SK-N-SH treated with all-trans-retinoic acid at 6 μM for 48 hours (cell line): Measurements from ENCODE around the gene CCDC8.

Experiments used
- ATAC-seq: fragments of 200-7000 bp; cut with Tn5 transposase; 3 replicates; pipeline ENCODE4 v1.9.1; 2020; ENCODE audit warnings: mild to moderate bottlenecking, moderate library complexity
- ARNTL ChIP-seq: fragments of 450-650 bp; formaldehyde crosslinking; IDR thresholded peaks from 2 replicates; pipeline ENCODE4 v1.5.0; 2020; ENCODE audit warnings: low read depth, mild to moderate bottlenecking, moderate library complexity, borderline replicate concordance
- BACH2 ChIP-seq: fragments of 250-450 bp; sonication (Bioruptor Pico); IDR thresholded peaks from 2 replicates; pipeline ENCODE4 v1.9.0; 2021; ENCODE audit warnings: mild to moderate bottlenecking, borderline replicate concordance
- CSDC2 ChIP-seq: fragments of 250-450 bp; sonication (Bioruptor Pico); IDR thresholded peaks from 2 replicates; pipeline ENCODE4 v1.5.0; 2020; ENCODE audit warnings: mild to moderate bottlenecking, moderate library complexity
- ESRRG ChIP-seq: fragments of 250-450 bp; sonication (Bioruptor Pico); IDR thresholded peaks from 2 replicates; pipeline ENCODE4 v1.6.1; 2021; ENCODE audit warnings: mild to moderate bottlenecking
- ISL1 ChIP-seq: fragments of 250-450 bp; sonication (Bioruptor Pico); IDR thresholded peaks from 2 replicates; pipeline ENCODE4 v2.1.2; 2022; ENCODE audit warnings: mild to moderate bottlenecking, moderate library complexity
- PPARA ChIP-seq: fragments of 250-450 bp; sonication (Bioruptor Pico); IDR thresholded peaks from 2 replicates; pipeline ENCODE4 v1.5.0; 2020; ENCODE audit warnings: mild to moderate bottlenecking, borderline replicate concordance
- RARB ChIP-seq: fragments of 250-450 bp; sonication (Bioruptor Pico); IDR thresholded peaks from 2 replicates; pipeline ENCODE4 v1.8.0; 2021; ENCODE audit warnings: mild to moderate bottlenecking, moderate library complexity
- SNAI2 ChIP-seq: fragments of 250-450 bp; sonication (Bioruptor Pico); IDR thresholded peaks from 2 replicates; pipeline ENCODE4 v1.5.0; 2020; ENCODE audit warnings: mild to moderate bottlenecking, moderate library complexity
- TCF4 ChIP-seq: fragments of 250-450 bp; sonication (Bioruptor Pico); IDR thresholded peaks from 2 replicates; pipeline ENCODE4 v1.8.0; 2021; ENCODE audit warnings: mild to moderate bottlenecking, moderate library complexity, borderline replicate concordance
- TOX ChIP-seq: fragments of 250-450 bp; sonication (Bioruptor Pico); IDR thresholded peaks from 2 replicates; pipeline ENCODE4 v1.8.0; 2021; ENCODE audit warnings: mild to moderate bottlenecking, moderate library complexity, borderline replicate concordance
- ZC3H10 ChIP-seq: fragments of 250-450 bp; sonication (Bioruptor Pico); IDR thresholded peaks from 2 replicates; pipeline ENCODE4 v1.5.1; 2021; ENCODE audit warnings: mild to moderate bottlenecking, moderate library complexity
- ZNF565 ChIP-seq: fragments of 450-650 bp; formaldehyde crosslinking; conservative IDR thresholded peaks from 2 replicates; pipeline ENCODE4 v1.5.0; 2020; ENCODE audit warnings: low read depth, mild to moderate bottlenecking, moderate library complexity
- ZNF70 ChIP-seq: fragments of 450-650 bp; formaldehyde crosslinking; IDR thresholded peaks from 2 replicates; pipeline ENCODE4 v1.5.0; 2020; ENCODE audit warnings: mild to moderate bottlenecking, moderate library complexity
- ZNF8 ChIP-seq: fragments of 450-650 bp; formaldehyde crosslinking; IDR thresholded peaks from 2 replicates; pipeline ENCODE4 v1.5.0; 2020; ENCODE audit warnings: mild to moderate bottlenecking, moderate library complexity
- TF ChIP-seq, protein P1 (sequence below): fragments of 250-450 bp; sonication (Bioruptor Pico); IDR thresholded peaks from 2 replicates; pipeline ENCODE4 v1.5.0; 2020; ENCODE audit warnings: mild to moderate bottlenecking, moderate library complexity
- TF ChIP-seq, protein P2 (sequence below): fragments of 250-450 bp; sonication (Bioruptor Pico); IDR thresholded peaks from 2 replicates; pipeline ENCODE4 v1.8.0; 2021; ENCODE audit warnings: low read depth, mild to moderate bottlenecking, moderate library complexity, borderline replicate concordance
- TF ChIP-seq, protein P3 (sequence below): fragments of 250-450 bp; sonication (Bioruptor Pico); IDR thresholded peaks from 2 replicates; pipeline ENCODE4 v1.5.1; 2021; ENCODE audit warnings: mild to moderate bottlenecking, moderate library complexity

CCDC8 gene

GRCh38 chr19:46460981-46461380 lies 47.6 kb upstream of the CCDC8 start:
- no peak for TF ChIP-seq ISL1 (CRISPR knock-in tag)
- TF ChIP-seq TOX (CRISPR knock-in tag) = no peak
- TF ChIP-seq ESRRG = no peak
- ATAC-seq = no peak

DNA sequence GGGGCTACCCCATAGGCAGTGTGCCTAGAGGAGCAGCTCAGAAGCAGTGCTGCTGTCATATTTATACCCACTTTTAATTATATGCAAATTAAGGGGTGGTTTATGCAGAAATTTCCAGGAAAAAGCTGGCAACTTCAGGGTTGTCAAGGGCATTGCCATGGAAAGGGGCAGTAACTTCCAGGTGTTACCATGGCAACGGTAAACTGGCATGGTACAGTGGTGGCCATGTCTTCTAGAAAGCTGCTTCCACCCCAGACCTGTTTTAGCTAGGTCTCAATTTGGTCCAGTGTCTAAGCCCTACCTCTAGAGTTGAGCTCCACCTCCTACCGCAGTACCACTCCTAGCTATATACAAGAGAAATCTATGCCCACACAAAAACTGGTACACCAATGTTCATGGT lies 46.7 kb upstream of the CCDC8 start:
- TF ChIP-seq ZC3H10 (CRISPR knock-in tag) (no peak), ZNF565 (CRISPR knock-in tag) (no peak), TOX (CRISPR knock-in tag) (no peak)
- no peak for ATAC-seq

DNA sequence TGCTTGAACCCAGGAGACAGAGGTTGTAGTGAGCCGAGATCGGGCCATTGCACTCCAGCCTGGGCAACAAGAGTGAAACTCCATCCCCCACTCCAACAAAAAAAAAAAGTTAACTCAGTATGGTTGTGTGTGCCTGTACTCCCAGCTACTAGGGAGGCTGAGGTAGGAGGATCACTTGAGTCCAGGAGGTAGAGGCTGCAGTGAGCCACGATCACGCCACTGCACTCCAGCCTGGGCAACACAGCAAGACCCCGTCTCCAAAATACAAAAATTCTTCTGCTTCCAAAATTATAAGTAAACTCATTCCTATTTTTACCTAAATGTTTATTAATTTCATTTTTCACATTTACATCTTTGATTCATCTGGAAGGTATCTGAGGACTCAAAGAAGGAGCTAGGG lies 43.6 kb upstream of the CCDC8 start:
- no peak for ATAC-seq
- no peak for TF ChIP-seq ZNF565 (CRISPR knock-in tag)
- TF ChIP-seq PPARA (CRISPR knock-in tag) = no peak
- no peak for TF ChIP-seq CSDC2 (CRISPR knock-in tag)
- TF ChIP-seq RARB = no peak
- TF ChIP-seq, protein P1, sequence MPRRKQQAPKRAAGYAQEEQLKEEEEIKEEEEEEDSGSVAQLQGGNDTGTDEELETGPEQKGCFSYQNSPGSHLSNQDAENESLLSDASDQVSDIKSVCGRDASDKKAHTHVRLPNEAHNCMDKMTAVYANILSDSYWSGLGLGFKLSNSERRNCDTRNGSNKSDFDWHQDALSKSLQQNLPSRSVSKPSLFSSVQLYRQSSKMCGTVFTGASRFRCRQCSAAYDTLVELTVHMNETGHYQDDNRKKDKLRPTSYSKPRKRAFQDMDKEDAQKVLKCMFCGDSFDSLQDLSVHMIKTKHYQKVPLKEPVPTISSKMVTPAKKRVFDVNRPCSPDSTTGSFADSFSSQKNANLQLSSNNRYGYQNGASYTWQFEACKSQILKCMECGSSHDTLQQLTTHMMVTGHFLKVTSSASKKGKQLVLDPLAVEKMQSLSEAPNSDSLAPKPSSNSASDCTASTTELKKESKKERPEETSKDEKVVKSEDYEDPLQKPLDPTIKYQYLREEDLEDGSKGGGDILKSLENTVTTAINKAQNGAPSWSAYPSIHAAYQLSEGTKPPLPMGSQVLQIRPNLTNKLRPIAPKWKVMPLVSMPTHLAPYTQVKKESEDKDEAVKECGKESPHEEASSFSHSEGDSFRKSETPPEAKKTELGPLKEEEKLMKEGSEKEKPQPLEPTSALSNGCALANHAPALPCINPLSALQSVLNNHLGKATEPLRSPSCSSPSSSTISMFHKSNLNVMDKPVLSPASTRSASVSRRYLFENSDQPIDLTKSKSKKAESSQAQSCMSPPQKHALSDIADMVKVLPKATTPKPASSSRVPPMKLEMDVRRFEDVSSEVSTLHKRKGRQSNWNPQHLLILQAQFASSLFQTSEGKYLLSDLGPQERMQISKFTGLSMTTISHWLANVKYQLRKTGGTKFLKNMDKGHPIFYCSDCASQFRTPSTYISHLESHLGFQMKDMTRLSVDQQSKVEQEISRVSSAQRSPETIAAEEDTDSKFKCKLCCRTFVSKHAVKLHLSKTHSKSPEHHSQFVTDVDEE (CRISPR knock-in tag) = no peak
- TF ChIP-seq ARNTL = no peak

DNA sequence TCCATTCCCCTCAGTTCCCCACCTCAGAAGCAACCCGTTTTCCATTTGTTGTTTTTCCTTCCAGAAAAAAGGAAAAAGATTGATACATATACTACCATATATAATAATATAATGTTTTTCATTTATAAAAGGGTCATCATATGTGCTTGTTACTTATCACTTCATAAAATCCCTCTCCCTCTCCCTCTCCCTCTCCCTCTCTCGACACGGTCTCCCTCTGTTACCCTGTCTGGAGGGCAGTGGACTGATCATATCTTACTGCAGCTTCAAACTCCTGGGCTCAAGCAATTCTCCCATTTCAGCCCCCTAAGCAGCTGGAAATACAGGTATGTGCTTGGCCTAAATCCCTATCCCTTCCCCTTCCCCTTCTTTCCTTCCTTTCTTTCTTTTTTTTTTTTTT lies 40.9 kb upstream of the CCDC8 start:
- ATAC-seq = no peak; the same call in 2 of the 3 replicates
- no peak for TF ChIP-seq ZNF8 (CRISPR knock-in tag)
- no peak for TF ChIP-seq TCF4 (CRISPR knock-in tag)

DNA sequence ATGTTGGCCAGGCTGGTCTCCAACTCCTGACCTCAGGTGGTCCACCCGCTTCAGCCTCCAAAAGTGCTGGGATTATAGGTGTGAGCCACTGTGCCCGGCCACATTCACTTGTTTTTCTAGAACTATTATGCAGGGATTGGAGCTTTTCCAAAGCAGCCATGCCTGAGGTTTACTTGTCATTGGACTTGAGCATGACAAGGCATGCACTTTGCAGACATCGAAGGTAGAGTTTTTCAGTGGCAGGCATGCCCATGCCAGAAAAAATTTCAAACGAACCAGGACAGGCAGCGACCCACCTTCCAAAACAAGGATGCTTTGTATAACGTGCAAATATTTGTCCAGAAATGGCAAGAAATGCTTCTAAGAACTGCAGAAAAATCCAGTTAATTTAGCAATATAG lies 40.3 kb upstream of the CCDC8 start:
- ATAC-seq = no peak

DNA sequence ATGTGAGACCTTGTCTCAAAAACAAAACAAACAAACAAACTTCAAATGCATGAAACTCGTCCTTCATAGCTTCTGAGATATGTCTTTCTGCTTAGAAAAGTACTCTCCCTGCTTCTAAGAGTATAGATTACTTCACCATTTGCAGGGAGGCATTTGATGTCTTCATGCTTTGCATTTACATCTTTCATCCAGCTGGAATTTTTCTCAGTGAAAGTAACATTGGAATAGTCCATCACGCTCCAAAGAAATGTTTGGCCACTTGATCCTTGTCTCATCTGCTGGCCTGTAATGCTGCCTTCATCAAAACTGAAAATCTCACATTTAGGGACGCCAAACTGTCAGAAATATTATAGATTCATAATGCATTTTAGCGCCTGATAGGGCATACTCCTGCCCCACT lies 38.8 kb upstream of the CCDC8 start:
- ATAC-seq = no peak

More for the DNA sequence above, 40.3 kb upstream of the CCDC8 start:
- TF ChIP-seq CSDC2 (CRISPR knock-in tag) = no peak

GRCh38 chr19:46451352-46451751 lies 38.0 kb upstream of the CCDC8 start:
- no peak for ATAC-seq
- TF ChIP-seq ZNF565 (CRISPR knock-in tag) (no peak), ZNF70 (CRISPR knock-in tag) (no peak), SNAI2 (CRISPR knock-in tag) (no peak), ESRRG (no peak), ARNTL (no peak), RARB (no peak), BACH2 (CRISPR knock-in tag) (no peak)
- TF ChIP-seq, protein P2, sequence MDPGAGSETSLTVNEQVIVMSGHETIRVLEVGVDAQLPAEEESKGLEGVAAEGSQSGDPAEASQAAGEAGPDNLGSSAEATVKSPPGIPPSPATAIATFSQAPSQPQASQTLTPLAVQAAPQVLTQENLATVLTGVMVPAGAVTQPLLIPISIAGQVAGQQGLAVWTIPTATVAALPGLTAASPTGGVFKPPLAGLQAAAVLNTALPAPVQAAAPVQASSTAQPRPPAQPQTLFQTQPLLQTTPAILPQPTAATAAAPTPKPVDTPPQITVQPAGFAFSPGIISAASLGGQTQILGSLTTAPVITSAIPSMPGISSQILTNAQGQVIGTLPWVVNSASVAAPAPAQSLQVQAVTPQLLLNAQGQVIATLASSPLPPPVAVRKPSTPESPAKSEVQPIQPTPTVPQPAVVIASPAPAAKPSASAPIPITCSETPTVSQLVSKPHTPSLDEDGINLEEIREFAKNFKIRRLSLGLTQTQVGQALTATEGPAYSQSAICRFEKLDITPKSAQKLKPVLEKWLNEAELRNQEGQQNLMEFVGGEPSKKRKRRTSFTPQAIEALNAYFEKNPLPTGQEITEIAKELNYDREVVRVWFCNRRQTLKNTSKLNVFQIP (CRISPR knock-in tag) = no peak
- TF ChIP-seq, protein P1 (CRISPR knock-in tag) = no peak

More for the DNA sequence above, 38.8 kb upstream of the CCDC8 start:
- TF ChIP-seq TOX (CRISPR knock-in tag) = no peak
- TF ChIP-seq TCF4 (CRISPR knock-in tag) = no peak
- TF ChIP-seq, protein P1 (CRISPR knock-in tag) = no peak
- TF ChIP-seq, protein P3, sequence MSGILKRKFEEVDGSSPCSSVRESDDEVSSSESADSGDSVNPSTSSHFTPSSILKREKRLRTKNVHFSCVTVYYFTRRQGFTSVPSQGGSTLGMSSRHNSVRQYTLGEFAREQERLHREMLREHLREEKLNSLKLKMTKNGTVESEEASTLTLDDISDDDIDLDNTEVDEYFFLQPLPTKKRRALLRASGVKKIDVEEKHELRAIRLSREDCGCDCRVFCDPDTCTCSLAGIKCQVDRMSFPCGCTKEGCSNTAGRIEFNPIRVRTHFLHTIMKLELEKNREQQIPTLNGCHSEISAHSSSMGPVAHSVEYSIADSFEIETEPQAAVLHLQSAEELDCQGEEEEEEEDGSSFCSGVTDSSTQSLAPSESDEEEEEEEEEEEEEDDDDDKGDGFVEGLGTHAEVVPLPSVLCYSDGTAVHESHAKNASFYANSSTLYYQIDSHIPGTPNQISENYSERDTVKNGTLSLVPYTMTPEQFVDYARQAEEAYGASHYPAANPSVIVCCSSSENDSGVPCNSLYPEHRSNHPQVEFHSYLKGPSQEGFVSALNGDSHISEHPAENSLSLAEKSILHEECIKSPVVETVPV (CRISPR knock-in tag) = no peak
- TF ChIP-seq ESRRG = no peak
